ENCODE measurements around the gene DPF3. TPM values are rescaled to one million over a fixed set of nuclear protein-coding genes. Genes with fewer than 3 reads are reported as not detected.

DPF3 gene
- total and polyA plus RNA-seq, 2 donors: 0.71 to 2.2 TPM

- no peak overlapping the region for H3K27ac ChIP-seq (ENCODE audit: low read depth)
- DNase-seq (ENCODE audit: extremely low spot score): no peak
- WGBS: 23% methylated on average over 1 of the region's 1 CpG
- H3K4me3 ChIP-seq (ENCODE audit: low read depth, low read length): no peak overlapping the region
- no peaks in the 10 kb centered on the region for H3K36me3 ChIP-seq (ENCODE audit: insufficient read depth)
- H3K4me1 ChIP-seq (ENCODE audit: insufficient read depth): no peaks in the 10 kb centered on the region
Measured at GRCh38 chr14:72666610-72667009, 227.3 kb downstream of the DPF3 start.

GRCh38 chr14:72665259-72665658 is 228.6 kb downstream of the DPF3 start:
- WGBS: 61% methylated on average over 3 of the region's 3 CpGs
- Histone ChIP-seq H3K36me3 (ENCODE audit: insufficient read depth) (no peaks in the 10 kb centered on the region), H3K27ac (ENCODE audit: low read depth) (no peak overlapping the region), H3K4me3 (ENCODE audit: low read depth, low read length) (no peak overlapping the region), H3K4me1 (ENCODE audit: insufficient read depth) (no peaks in the 10 kb centered on the region)
- no peak for DNase-seq (ENCODE audit: extremely low spot score)

GRCh38 chr14:72664651-72665050 is 229.2 kb downstream of the DPF3 start:
- H3K4me1 ChIP-seq (ENCODE audit: insufficient read depth): no peaks in the 10 kb centered on the region
- DNase-seq (ENCODE audit: extremely low spot score): no peak
- WGBS: 92% methylated on average over 4 of the region's 4 CpGs
- no peaks in the 10 kb centered on the region for H3K36me3 ChIP-seq (ENCODE audit: insufficient read depth)
- H3K27ac ChIP-seq (ENCODE audit: low read depth): no peak overlapping the region
- no peak overlapping the region for H3K4me3 ChIP-seq (ENCODE audit: low read depth, low read length)

GRCh38 chr14:72663956-72664650 is 229.8 kb downstream of the DPF3 start:
- no peaks in the 10 kb centered on the region for H3K4me1 ChIP-seq (ENCODE audit: insufficient read depth)
- no peak overlapping the region for H3K4me3 ChIP-seq (ENCODE audit: low read depth, low read length)
- no peaks in the 10 kb centered on the region for H3K36me3 ChIP-seq (ENCODE audit: insufficient read depth)
- no peak for DNase-seq (ENCODE audit: extremely low spot score)
- 85% methylated on average over 5 of the region's 5 CpGs for WGBS
- no peak overlapping the region for H3K27ac ChIP-seq (ENCODE audit: low read depth)

GRCh38 chr14:72663076-72663487 is 230.8 kb downstream of the DPF3 start:
- Histone ChIP-seq H3K36me3 (ENCODE audit: insufficient read depth) (no peaks in the 10 kb centered on the region), H3K4me1 (ENCODE audit: insufficient read depth) (no peaks in the 10 kb centered on the region), H3K27ac (ENCODE audit: low read depth) (no peak overlapping the region), H3K4me3 (ENCODE audit: low read depth, low read length) (no peak overlapping the region)
- no peak for DNase-seq (ENCODE audit: extremely low spot score)
- 97% methylated on average over 1 of the region's 1 CpG for WGBS

- Histone ChIP-seq H3K27ac (ENCODE audit: low read depth) (no peak overlapping the region), H3K4me1 (ENCODE audit: insufficient read depth) (no peaks in the 10 kb centered on the region), H3K36me3 (ENCODE audit: insufficient read depth) (no peaks in the 10 kb centered on the region), H3K4me3 (ENCODE audit: low read depth, low read length) (no peak overlapping the region)
- WGBS: 86% methylated on average over 2 of the region's 2 CpGs
- DNase-seq (ENCODE audit: extremely low spot score): no peak
Measured at GRCh38 chr14:72662214-72662613, 231.7 kb downstream of the DPF3 start.

GRCh38 chr14:72657214-72657921 is 236.5 kb downstream of the DPF3 start:
- Histone ChIP-seq H3K4me1 (ENCODE audit: insufficient read depth) (no peaks in the 10 kb centered on the region), H3K36me3 (ENCODE audit: insufficient read depth) (no peaks in the 10 kb centered on the region), H3K27ac (ENCODE audit: low read depth) (no peak overlapping the region), H3K4me3 (ENCODE audit: low read depth, low read length) (no peak overlapping the region)
- WGBS: 65% methylated on average over 1 of the region's 1 CpG
- no peak for DNase-seq (ENCODE audit: extremely low spot score)

GRCh38 chr14:72653026-72653425 is 240.9 kb downstream of the DPF3 start:
- Histone ChIP-seq H3K4me3 (ENCODE audit: low read depth, low read length) (no peak overlapping the region), H3K36me3 (ENCODE audit: insufficient read depth) (no peaks in the 10 kb centered on the region), H3K4me1 (ENCODE audit: insufficient read depth) (no peaks in the 10 kb centered on the region), H3K27ac (ENCODE audit: low read depth) (no peak overlapping the region)
- no peak for DNase-seq (ENCODE audit: extremely low spot score)
- 84% methylated on average over 8 of the region's 8 CpGs for WGBS

GRCh38 chr14:72652179-72652578 is 241.7 kb downstream of the DPF3 start:
- no peak overlapping the region for H3K4me3 ChIP-seq (ENCODE audit: low read depth, low read length)
- 77% methylated on average over 4 of the region's 4 CpGs for WGBS
- DNase-seq (ENCODE audit: extremely low spot score): no peak
- H3K36me3 ChIP-seq (ENCODE audit: insufficient read depth): no peaks in the 10 kb centered on the region
- no peaks in the 10 kb centered on the region for H3K4me1 ChIP-seq (ENCODE audit: insufficient read depth)
- H3K27ac ChIP-seq (ENCODE audit: low read depth): no peak overlapping the region

GRCh38 chr14:72651714-72652113 is 242.2 kb downstream of the DPF3 start:
- no peak for DNase-seq (ENCODE audit: extremely low spot score)
- Histone ChIP-seq H3K36me3 (ENCODE audit: insufficient read depth) (no peaks in the 10 kb centered on the region), H3K27ac (ENCODE audit: low read depth) (no peak overlapping the region), H3K4me1 (ENCODE audit: insufficient read depth) (no peaks in the 10 kb centered on the region), H3K4me3 (ENCODE audit: low read depth, low read length) (no peak overlapping the region)
- 79% methylated on average over 5 of the region's 5 CpGs for WGBS

GRCh38 chr14:72651081-72651480 is 242.8 kb downstream of the DPF3 start:
- WGBS: 34% methylated on average over 6 of the region's 6 CpGs
- H3K27ac ChIP-seq (ENCODE audit: low read depth): no peak overlapping the region
- no peaks in the 10 kb centered on the region for H3K4me1 ChIP-seq (ENCODE audit: insufficient read depth)
- H3K36me3 ChIP-seq (ENCODE audit: insufficient read depth): no peaks in the 10 kb centered on the region
- H3K4me3 ChIP-seq (ENCODE audit: low read depth, low read length): no peak overlapping the region
- DNase-seq (ENCODE audit: extremely low spot score): no peak

- H3K36me3 ChIP-seq (ENCODE audit: insufficient read depth): no peaks in the 10 kb centered on the region
- DNase-seq (ENCODE audit: extremely low spot score): no peak
- H3K27ac ChIP-seq (ENCODE audit: low read depth): no peak overlapping the region
- WGBS: 78% methylated on average over 10 of the region's 10 CpGs
- H3K4me1 ChIP-seq (ENCODE audit: insufficient read depth): no peaks in the 10 kb centered on the region
- H3K4me3 ChIP-seq (ENCODE audit: low read depth, low read length): no peak overlapping the region
Measured at GRCh38 chr14:72649603-72650227, 244.2 kb downstream of the DPF3 start.

- H3K36me3 ChIP-seq (ENCODE audit: insufficient read depth): no peaks in the 10 kb centered on the region
- no peaks in the 10 kb centered on the region for H3K4me1 ChIP-seq (ENCODE audit: insufficient read depth)
- 91% methylated on average over 9 of the region's 9 CpGs for WGBS
- H3K27ac ChIP-seq (ENCODE audit: low read depth): no peak overlapping the region
- no peak for DNase-seq (ENCODE audit: extremely low spot score)
- no peak overlapping the region for H3K4me3 ChIP-seq (ENCODE audit: low read depth, low read length)
Measured at GRCh38 chr14:72647782-72648181, 246.1 kb downstream of the DPF3 start.
